NK-92 treated with Interleukin-12 subunit alpha and Interleukin-12 subunit beta, amount 100 ng/mL, for 24 hours (cell line): Measurements from ENCODE around the gene CALY.

Experiments used
- DNase-seq: peaks from one replicate; lab custom pipeline; 2025; lab: John Stamatoyannopoulos, UW

CALY gene

DNA sequence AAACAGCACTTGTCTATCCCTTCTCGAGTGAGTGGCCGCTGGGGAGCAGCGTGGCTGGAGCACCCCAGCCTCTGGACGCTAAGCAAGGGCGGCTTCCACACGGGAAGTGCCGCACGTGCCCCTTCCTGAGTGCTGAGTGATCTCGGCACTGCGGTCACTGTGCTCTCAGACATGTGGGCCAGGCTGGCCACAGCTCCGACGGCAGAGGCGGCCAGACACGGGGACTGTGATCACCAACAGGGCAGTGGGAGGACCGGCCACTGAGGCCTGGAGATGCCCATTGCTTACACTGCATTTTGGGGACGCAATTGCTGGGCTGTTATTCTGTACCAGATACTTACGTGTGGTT, 29.4 kb upstream of the CALY start:
- DNase-seq: no peak

DNA sequence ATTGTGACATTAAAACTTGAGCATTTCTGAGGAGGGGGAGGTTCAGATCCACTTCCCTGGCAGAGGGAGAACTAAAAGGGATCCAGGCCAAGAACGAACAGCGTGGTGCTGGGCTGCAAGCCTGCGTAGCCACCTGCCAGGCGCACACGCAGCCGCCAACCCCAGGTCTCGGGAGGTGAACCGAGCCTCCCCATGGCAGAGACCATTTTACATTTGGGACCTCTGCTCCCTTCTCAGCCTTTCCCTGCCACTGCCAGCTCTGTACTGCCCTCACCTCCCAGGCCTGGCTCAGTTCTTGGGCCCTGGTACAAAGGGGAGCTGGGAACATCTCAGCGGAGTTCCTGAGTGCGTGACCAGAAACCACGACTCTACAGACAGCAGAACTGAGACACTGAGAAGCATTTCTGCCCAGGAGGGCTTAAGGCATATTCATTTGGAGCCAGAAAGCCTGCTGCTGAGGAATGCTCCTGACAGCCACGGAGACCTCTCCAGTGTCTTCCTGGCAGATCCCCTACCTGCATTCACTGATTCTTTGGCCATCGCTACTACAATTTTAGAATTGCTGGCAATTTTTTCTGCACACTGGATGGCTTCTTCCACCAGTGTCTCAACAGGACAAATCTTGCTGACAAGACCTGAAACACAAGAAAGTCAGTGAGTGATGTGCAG, 28.9 kb upstream of the CALY start:
- DNase-seq: no peak

GRCh38 chr10:133364645-133365431, 28.1 kb upstream of the CALY start:
- DNase-seq: no peak

DNA sequence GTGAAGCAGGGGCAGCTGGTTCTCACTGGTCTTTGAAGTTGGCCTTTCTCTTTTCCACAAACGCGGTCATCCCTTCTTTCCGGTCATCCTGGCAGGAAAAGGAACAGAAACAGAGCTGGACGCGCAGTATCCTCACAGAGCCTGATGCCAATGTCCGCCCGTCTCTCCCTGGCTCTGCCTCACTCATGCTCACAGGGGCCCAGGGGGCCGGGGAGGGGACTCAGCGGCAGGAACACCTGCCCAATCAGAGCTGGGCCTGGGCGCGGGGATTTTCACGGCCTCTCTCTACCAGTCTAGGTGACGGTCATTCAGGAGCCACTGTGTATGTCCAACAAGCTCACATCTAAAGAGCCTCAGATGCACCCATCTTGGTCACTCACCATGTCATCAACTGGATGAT, 26.1 kb upstream of the CALY start:
- no peak for DNase-seq

- DNase-seq: no peak
Observed at GRCh38 chr10:133361773-133362441, 25.2 kb upstream of the CALY start.

- no peak for DNase-seq
Observed at GRCh38 chr10:133361227-133361626, 24.5 kb upstream of the CALY start.

DNA sequence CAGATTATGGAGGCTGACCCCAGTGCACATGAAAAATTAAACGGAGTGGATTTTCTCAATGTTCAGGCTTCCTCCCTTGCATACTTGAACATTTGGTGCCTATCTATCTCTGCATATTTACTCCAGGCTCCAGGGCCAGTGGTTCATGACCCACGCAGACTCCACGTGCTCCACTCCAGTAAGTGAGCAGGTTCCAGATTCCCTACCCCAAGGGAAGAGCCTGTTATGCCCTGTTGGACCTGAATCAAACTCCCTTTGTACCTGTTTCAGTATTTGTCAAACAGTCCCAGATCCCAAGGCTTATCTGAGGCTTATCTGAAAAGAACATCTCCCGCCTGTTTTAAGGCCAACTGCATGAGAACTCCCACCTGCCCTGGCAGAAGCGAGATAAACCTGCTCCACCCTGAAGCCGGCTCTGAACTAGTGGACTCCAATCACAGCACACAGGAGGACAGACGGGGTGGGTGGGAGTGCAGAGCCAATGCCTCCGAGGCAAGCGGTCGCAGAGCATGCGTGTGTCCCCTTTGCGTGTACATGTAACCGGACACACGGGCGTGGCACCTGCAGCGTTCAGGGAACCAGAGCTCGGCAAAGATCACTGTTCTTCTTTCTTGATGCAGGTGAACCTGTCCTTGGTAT, 23.4 kb upstream of the CALY start:
- DNase-seq: no peak

DNA sequence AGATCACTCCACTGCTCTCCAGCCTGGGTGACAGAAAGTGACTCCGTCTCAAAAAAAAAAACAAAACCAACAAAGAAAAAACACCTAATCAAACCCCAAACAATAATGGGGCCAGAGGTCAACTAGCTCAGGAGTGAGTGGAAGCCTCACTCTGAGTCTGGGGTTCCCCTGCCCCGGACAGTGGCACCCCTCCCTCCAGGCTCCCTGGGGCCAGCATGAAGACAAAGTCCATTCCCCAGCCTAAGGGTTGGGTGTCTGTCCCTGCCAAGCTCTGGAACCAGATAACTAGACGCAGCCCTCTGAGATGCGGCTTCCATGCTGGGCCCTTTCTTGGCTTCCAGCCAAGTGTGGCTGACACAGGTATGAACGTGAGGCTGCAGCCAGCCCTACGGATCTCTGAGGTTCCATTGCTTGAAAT, 22.9 kb upstream of the CALY start:
- no peak for DNase-seq

DNA sequence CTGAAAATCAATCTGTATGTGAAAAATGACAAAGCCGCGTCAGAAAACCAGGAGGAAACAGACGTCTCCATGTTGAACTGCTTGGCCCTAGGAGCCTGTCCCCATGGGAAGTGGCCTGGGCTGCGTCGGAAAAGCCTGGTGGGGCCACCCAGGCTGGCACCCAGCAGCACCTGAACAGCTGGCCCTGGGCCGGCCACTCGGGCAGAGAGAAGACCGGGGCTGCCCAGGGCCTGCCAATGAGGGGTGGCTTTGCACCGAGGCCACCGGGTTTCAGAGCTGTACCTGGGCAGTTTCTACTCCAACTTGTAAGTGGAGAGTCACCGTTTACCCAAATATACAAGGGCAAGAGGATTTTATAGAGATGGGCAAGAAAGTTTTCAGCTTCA, 22.2 kb upstream of the CALY start:
- no peak for DNase-seq

- no peak for DNase-seq
Observed at GRCh38 chr10:133358162-133358924, 21.6 kb upstream of the CALY start.

GRCh38 chr10:133357285-133358161, 20.8 kb upstream of the CALY start, which contains the start of gene FUOM:
Gene FUOM (minus strand): TSS chr10:133358019. CDS start chr10:133358007, 12 bp downstream.
- DNase-seq: no peak

DNA sequence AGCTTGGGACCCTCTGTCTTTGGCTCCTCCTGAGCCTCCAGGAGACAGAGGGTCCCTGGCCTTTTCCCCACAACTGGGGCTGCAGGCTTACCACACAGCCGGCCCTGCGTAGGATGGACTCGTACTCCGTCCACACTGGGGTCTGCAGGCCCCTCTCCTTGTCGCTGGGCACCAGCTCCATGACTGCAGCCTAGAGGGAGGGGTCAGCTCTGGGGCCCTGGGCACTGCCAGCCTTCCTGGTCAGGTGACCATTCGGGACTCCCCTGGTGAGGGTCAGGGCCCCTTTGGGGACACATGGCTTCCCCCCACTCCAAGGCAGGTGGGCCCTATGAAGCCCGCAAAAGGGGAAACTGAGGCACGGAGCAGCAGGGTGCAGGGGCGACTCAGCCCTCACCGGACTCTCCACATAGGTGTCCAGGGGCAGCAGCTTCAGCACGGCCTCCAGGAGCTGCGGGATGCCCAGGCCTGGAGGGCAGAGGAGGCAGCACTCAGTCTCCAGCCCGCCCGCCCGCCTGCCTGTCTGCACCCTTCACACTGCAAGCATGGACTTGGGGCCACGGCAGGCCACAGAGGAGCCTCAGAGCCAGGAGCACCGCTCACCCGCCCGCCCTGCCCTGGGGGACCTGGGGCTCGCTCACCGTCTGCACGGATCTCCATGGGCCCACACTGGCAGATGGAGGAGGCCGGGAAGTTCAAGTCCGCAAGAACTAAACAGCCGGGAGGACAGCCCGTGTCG, 20.0 kb upstream of the CALY start:
- no peak for DNase-seq

- DNase-seq: no peak
Observed at GRCh38 chr10:133355991-133356390, 19.3 kb upstream of the CALY start.

GRCh38 chr10:133355266-133355665, 18.6 kb upstream of the CALY start:
- DNase-seq: no peak

- no peak for DNase-seq
Observed at GRCh38 chr10:133354672-133355240, 18.1 kb upstream of the CALY start.

DNA sequence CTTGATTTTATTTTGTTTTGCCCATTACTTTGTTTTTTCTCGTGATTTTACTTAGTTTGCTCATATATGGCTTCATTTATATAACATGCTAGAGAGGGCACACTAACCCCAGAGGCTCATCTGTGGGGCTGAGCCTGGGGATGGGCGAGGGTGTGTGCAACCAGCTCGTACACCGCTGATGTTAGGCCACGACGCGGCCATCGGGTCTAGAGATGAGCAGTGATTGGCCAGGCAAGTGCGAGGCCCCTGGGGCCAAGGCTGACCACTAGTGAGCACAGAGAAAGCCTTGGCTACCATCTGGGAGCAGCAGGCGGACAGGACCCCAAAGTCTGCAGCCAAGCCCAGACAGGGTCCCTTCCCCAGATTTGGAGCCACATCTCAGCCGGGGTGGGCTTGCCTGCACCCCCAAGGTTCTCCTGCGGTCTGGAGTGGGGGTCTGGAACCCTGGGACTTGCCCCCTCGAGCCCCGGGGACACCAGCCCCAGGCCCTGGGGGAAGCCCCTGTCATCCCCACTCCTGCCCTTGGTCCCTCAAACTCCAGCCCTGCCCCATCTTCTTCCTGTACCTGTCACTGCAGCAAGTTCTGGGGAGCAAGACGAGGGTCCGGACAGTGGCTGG, 17.4 kb upstream of the CALY start:
- DNase-seq: no peak

GRCh38 chr10:133353202-133353959, 16.7 kb upstream of the CALY start:
- no peak for DNase-seq
